AG04450 (cell line): ENCODE data around the gene SCPEP1. TPM values are rescaled to one million over a fixed set of nuclear protein-coding genes. Genes with fewer than 3 reads are reported as not detected.

Experiments
- CTCF ChIA-PET: fragments of 300-600, 350-600 bp; formaldehyde crosslinking; extraction: SDS; loops from one replicate; lab custom pipeline; 2022; ENCODE audit warnings: antibody characterized with exemption, inconsistent platforms; lab: Charles Lee
- POLR2A ChIA-PET: fragments of 350-600 bp; formaldehyde crosslinking; extraction: SDS; loops from one replicate; lab custom pipeline; 2021; ENCODE audit warnings: antibody characterized with exemption, inconsistent platforms; lab: Yijun Ruan, JAX
- DNase-seq: peaks from one replicate; pipeline ENCODE4 v3.0.0-alpha.2; 2011; ENCODE audit warnings: low read depth, low spot score
- H3K27ac ChIP-seq: one replicate; pipeline ENCODE4 v1.5.1; 2012; ENCODE audit warnings: low read depth, low read length, control low read depth
- H3K27me3 ChIP-seq: one replicate; pipeline ENCODE4 v1.6.0; 2012; ENCODE audit warnings: low read length; ENCODE audit not compliant: control insufficient read depth, insufficient read depth
- H3K4me3 ChIP-seq: 2 replicates; pipeline ENCODE4 v1.5.1; 2011; ENCODE audit warnings: mild to moderate bottlenecking, low read depth, low read length, control low read depth
- H3K9me3 ChIP-seq: 2 replicates; pipeline ENCODE4 v1.5.1; 2012; ENCODE audit warnings: low read length; ENCODE audit not compliant: control insufficient read depth, insufficient read depth
- CTCF ChIP-seq: IDR thresholded peaks from 2 replicates; pipeline ENCODE4 v1.5.1; 2011; ENCODE audit warnings: low read depth, low read length, control low read depth, inconsistent platforms
- polyA plus RNA-seq: library from polyadenylated mRNA; depleted of rRNA; stranded (reverse); fragments of >200 nt; gene quantifications from 2 replicates; pipeline ENCODE4 v1.2.3, GENCODE V29; 2011

Gene SCPEP1
- polyA plus RNA-seq, 1 experiment = 66.4 TPM

DNA sequence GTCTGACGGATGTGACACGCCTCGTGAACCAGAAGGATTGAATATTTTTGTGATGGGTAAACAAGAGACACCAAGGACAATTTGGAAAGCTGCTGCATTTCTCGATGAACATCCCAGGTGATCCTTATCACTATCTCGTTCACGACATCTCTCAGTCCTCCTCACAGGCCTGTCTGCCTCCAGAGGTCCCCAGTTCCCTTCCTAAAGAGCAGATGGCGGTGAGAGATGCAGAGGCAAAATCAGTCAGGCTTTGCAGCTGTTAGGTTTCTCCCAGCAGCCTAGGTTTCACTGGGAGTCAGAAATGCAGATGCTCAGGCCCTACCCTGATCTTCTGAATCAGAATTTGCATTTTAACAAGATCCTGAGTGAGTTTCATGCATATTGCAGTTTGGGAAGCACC is 23.6 kb downstream of the SCPEP1 start:
- ChIA-PET POLR2A (no interaction called here), CTCF (interaction anchor here (0.8 kb wide), 1 partner anchor 9 kb away, joined by 4 read pairs; no protein-coding TSS in a partner anchor)
- no peaks in the 10 kb centered on the region for H3K9me3 ChIP-seq
- no peak overlapping the region for H3K27ac ChIP-seq
- no peaks in the 10 kb centered on the region for H3K27me3 ChIP-seq
- no peak for DNase-seq
- no peak for TF ChIP-seq CTCF
- H3K4me3 ChIP-seq = no peak overlapping the region

DNA sequence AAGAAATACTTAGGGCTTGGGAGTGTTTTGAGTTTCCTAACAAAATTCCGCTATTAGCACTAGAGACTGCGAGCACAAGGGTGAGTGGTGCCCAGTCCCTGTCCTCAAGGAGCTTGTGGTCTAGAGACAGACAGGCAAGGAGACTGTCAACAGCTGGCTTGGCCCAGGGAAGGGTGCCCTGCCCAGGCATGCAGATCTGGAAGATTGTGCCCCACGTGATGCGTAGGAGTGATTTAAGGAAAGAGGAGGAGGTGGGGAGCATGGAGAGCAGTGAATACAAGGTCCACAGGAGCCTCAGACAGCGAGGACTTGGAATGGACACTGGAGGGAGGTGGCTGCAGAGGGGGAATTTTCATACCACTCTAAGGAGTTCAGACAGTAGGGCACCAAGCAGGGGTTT is 25.0 kb downstream of the SCPEP1 start:
- POLR2A ChIA-PET = no interaction called here

GRCh38 chr17:57004944-57005579 is 27.1 kb downstream of the SCPEP1 start:
- Histone ChIP-seq H3K27ac (no peak overlapping the region), H3K4me3 (no peak overlapping the region), H3K9me3 (no peaks in the 10 kb centered on the region), H3K27me3 (no peaks in the 10 kb centered on the region)
- no peak for DNase-seq
- POLR2A ChIA-PET = no interaction called here
- CTCF ChIA-PET = no interaction called here
- TF ChIP-seq CTCF = no peak

More for the DNA sequence above, 25.0 kb downstream of the SCPEP1 start:
- H3K4me3 ChIP-seq = no peak overlapping the region
- no peaks in the 10 kb centered on the region for H3K9me3 ChIP-seq
- TF ChIP-seq CTCF = no peak
- no peak overlapping the region for H3K27ac ChIP-seq
- no peak for DNase-seq
- CTCF ChIA-PET = no interaction called here
- no peaks in the 10 kb centered on the region for H3K27me3 ChIP-seq

GRCh38 chr17:57006040-57006439 is 28.1 kb downstream of the SCPEP1 start:
- POLR2A ChIA-PET = no interaction called here
- TF ChIP-seq CTCF = no peak
- Histone ChIP-seq H3K9me3 (no peaks in the 10 kb centered on the region), H3K4me3 (no peak overlapping the region), H3K27me3 (no peaks in the 10 kb centered on the region), H3K27ac (no peak overlapping the region)
- no peak for DNase-seq
- CTCF ChIA-PET = no interaction called here

DNA sequence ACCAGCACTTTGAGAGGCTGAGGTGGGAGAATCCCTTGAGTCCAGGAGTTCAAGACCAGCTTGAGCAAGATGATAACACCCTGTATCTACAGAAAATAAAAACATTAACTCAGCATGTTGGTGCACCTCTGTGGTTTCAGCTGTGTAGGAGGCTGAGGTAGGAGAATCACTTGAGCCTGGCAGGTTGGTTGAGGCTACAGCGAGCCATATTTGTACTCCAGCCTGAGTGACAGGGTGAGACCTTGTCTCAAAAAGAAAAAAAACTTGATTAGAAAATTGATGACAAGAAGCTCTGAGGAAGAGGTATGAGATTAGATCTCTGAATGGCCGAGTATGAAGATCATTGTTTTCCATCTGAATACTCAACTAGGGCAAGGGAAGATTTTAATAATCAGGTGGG is 31.0 kb downstream of the SCPEP1 start:
- DNase-seq = no peak
- TF ChIP-seq CTCF = no peak
- no peaks in the 10 kb centered on the region for H3K9me3 ChIP-seq
- ChIA-PET CTCF (interaction anchor here (1.0 to 1.5 kb wide), 4 partner anchors 9 to 63 kb away, joined by 3 read pairs; no protein-coding TSS in a partner anchor), POLR2A (no interaction called here)
- H3K27ac ChIP-seq = no peak overlapping the region
- no peak overlapping the region for H3K4me3 ChIP-seq
- H3K27me3 ChIP-seq = no peaks in the 10 kb centered on the region
